GM12874 (cell line): Measurements from ENCODE around the gene SMYD1.

ENCODE experiments used
- TF ChIP-seq, protein P1 (sequence below): IDR thresholded peaks from 2 replicates; pipeline ENCODE4 v1.5.1; 2011; ENCODE audit warnings: low read depth, mild to moderate bottlenecking, control low read depth, low read length, moderate library complexity; ENCODE audit not compliant: insufficient read depth

Gene SMYD1

DNA sequence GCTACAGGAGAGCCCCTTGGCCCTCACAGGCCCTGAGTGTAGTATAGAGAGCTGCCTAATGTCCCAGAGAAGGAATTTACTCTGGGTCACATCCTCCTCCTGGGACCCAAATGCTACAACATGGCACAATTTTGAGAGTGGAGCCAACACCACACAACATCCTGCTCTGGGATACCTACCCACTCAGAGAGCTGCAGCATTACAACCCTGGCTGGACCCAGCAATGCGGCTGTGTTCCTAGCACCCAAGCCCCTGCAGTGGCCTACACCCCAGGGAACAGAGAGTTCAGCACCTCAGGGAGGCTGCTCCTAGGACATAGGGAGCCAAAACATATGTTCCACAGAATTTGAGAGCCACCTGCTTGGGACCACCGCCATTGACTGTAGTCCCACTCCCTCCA is 79.5 kb downstream of the SMYD1 start:
- TF ChIP-seq, protein P1, sequence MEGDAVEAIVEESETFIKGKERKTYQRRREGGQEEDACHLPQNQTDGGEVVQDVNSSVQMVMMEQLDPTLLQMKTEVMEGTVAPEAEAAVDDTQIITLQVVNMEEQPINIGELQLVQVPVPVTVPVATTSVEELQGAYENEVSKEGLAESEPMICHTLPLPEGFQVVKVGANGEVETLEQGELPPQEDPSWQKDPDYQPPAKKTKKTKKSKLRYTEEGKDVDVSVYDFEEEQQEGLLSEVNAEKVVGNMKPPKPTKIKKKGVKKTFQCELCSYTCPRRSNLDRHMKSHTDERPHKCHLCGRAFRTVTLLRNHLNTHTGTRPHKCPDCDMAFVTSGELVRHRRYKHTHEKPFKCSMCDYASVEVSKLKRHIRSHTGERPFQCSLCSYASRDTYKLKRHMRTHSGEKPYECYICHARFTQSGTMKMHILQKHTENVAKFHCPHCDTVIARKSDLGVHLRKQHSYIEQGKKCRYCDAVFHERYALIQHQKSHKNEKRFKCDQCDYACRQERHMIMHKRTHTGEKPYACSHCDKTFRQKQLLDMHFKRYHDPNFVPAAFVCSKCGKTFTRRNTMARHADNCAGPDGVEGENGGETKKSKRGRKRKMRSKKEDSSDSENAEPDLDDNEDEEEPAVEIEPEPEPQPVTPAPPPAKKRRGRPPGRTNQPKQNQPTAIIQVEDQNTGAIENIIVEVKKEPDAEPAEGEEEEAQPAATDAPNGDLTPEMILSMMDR, result no peak

DNA sequence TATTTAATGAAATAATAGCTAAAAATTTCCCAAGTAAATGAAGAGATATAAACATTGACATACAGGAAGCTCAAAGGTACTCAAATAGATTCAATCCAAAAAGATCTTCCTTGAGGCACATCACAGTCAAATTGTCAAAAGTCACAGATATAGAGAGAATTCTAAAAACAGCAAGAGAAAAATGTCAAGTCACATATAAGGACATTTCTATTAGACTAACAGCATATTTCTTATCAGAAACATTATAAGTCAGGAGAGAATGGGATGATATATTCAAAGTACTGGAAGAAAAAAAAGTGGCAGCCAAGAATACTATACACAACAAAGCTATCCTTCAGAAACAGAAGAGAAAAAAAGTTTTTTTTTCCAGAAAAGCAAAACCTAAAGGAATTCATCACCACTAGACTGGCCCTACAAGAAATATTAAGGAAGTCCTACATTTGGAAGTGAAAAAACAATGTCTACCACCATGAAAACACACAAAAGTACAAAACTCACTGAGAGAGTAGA is 81.4 kb downstream of the SMYD1 start:
- TF ChIP-seq, protein P1, result no peak

DNA sequence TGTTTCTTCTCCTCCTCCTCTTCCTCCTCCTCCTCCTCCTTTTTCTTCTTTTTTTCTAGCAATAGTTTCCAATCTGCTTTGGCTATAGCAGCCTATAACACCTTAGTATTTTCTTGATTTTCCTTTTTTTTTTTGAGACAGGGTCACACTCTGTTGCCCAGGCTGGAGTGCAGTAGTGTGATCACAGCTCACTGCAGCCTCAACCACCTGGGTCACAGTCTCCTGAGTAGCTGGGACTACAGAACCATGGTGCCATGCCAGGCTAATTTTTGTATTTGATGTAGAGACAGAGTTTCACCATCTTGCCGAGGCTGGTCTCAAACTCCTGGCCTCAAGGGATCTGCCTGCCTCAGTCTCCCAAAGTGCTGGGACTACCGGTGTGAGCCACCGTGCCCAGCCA is 91.9 kb downstream of the SMYD1 start:
- TF ChIP-seq, protein P1, result no peak

DNA sequence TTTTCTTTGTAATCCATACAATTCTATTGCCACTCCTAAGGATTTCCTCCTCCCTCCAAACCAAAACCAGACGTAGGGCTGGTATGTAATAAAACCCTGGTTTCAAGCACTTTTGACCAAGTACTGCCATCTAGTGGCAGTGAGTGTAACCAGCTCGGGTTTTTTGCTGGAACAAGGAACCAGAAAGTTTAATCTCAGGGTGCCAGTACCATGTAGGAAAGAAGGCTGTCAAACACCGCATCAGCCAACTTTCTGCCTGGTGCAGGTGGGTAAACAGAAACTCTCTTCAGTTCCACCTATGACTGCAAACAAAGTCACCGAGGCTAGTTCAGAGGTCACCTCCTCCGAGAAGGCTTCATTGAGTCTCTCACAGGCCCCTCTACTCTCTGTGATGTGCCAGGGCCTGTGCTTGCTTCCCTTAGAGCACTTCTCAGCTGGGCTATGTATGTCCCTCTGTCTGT is 92.4 kb downstream of the SMYD1 start:
- TF ChIP-seq, protein P1, result peak; percentile 68

DNA sequence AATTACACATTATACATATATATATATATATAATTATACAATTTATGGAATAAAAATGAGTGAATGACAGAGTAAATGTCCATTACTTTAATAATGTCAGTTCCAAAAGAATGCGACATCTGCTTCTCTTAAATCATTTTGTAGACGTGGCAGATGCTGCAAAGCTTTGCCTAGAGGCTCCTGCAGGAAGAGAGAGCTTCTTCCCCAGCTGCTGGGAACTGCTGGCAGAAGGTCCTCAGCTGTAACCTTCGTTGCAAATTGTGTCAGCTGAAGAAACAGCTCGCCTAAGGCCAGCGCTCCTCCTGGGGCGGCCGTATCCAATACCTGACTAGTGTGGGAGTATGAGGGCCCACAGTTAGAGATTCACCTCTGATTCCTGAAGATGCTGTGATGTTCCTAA is 92.9 kb downstream of the SMYD1 start:
- TF ChIP-seq, protein P1, result no peak

DNA sequence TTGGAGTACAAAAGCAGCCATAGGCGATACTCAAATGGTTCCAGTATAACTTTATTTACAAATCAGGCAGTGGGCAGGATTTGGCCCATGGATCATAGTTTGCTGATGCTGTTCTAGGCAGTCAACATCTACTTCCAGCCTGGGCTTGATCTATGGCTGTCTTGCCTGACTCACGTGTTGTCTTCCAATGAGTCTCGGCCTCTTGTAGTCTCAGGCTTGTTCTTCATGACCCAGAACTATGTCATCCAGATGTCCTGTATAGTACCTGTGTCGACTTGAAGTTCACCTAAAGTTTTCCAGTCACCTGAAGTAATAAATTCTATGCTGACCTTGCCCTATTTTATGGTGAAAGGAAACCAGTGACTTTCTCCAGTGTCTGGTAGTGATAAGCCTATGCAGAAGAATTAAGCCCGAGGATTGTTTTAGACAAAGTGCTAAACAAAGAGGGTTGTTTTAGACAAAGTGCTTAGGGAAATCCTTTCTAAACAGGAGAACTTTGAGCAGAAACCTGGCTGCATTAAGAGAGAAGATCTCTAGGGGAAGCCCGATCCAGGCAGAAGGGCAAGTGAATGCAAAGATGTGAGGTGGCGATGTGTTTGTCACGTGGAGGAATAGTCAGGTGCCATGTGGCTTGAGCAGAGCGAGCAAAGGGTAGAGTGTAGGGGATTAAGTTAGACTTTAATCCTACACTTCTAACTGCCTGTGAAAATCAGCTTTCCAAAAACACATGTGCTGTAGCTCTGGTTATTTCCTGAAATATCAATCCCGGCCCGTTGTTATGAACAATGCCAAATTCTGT is 94.0 kb downstream of the SMYD1 start:
- TF ChIP-seq, protein P1, result no peak
